NCI-H774 (cell line): ENCODE data around the gene SCFD2.
"Not testable (repeated sequence)": the region's sequence is repeated elsewhere in the genome, so short reads cannot be mapped to it uniquely, and the experiment has no call there.

Source experiments
- DNase-seq: peaks from one replicate; lab custom pipeline; 2025; lab: John Stamatoyannopoulos, UW

SCFD2 gene

GRCh38 chr4:53365486-53366300 lies at the start of gene SCFD2:
SCFD2 (minus strand) TSS chr4:53366061.
- DNase-seq, result peak; percentile 95

GRCh38 chr4:53409479-53409878 lies 43.6 kb upstream of the SCFD2 start:
- not testable (repeated sequence) for DNase-seq

- no peak for DNase-seq
Measured at GRCh38 chr4:53380221-53380620, 14.4 kb upstream of the SCFD2 start.

- no peak for DNase-seq
Measured at GRCh38 chr4:53378171-53378482, 12.3 kb upstream of the SCFD2 start.

- peak; percentile 92 for DNase-seq
Measured at GRCh38 chr4:53377319-53378170, 11.7 kb upstream of the SCFD2 start, which contains the start of gene FIP1L1. FIP1L1 (plus strand) TSS chr4:53377641; CDS start chr4:53377839, 198 bp downstream.

GRCh38 chr4:53376900-53377299 lies 11.0 kb upstream of the SCFD2 start:
- DNase-seq, result no peak

GRCh38 chr4:53374777-53375258 lies 9.0 kb upstream of the SCFD2 start:
- DNase-seq, result no peak

- DNase-seq, result no peak
Measured at GRCh38 chr4:53371843-53372521, 6.1 kb upstream of the SCFD2 start.

- no peak for DNase-seq
Measured at GRCh38 chr4:53371049-53371448, 5.2 kb upstream of the SCFD2 start.

GRCh38 chr4:53367721-53368120 lies 1.9 kb upstream of the SCFD2 start:
- no peak for DNase-seq

GRCh38 chr4:53366301-53366716 lies 448 bp upstream of the SCFD2 start:
- no peak for DNase-seq

GRCh38 chr4:53365121-53365485 lies 758 bp downstream of the SCFD2 start:
- no peak for DNase-seq

GRCh38 chr4:53364624-53365023 lies 1.2 kb downstream of the SCFD2 start:
- DNase-seq, result no peak

- DNase-seq, result no peak
Measured at GRCh38 chr4:53362093-53362492, 3.8 kb downstream of the SCFD2 start.

GRCh38 chr4:53361451-53361850 lies 4.4 kb downstream of the SCFD2 start:
- no peak for DNase-seq

GRCh38 chr4:53355930-53356521 lies 9.8 kb downstream of the SCFD2 start:
- no peak for DNase-seq

- DNase-seq, result no peak
Measured at GRCh38 chr4:53354012-53354722, 11.7 kb downstream of the SCFD2 start.

- no peak for DNase-seq
Measured at GRCh38 chr4:53349091-53349491, 16.8 kb downstream of the SCFD2 start.

GRCh38 chr4:53348046-53348445 lies 17.8 kb downstream of the SCFD2 start:
- DNase-seq, result no peak

- DNase-seq, result no peak
Measured at GRCh38 chr4:53346920-53347852, 18.7 kb downstream of the SCFD2 start.
